PC-3 (cell line): ENCODE measurements around the gene MEDAG.

Experiments used
- CTCF ChIP-seq: fragments of 300-600 bp; sonication (generic); conservative IDR thresholded peaks from 2 replicates; pipeline ENCODE4 v1.5.1; 2017; ENCODE audit warnings: antibody characterized with exemption, low read depth, mild to moderate bottlenecking, low read length
- EZH2 ChIP-seq: fragments of 300-600 bp; sonication (generic); IDR thresholded peaks from one replicate; pipeline ENCODE4 v1.6.1; 2017; ENCODE audit warnings: antibody characterized with exemption, mild to moderate bottlenecking, low read length; ENCODE audit not compliant: unreplicated experiment
- EZH2phosphoT487 ChIP-seq: fragments of 300-600 bp; sonication (generic); IDR thresholded peaks from 2 replicates; pipeline ENCODE4 v1.6.1; 2018; ENCODE audit warnings: mild to moderate bottlenecking, antibody characterized with exemption, low read length, borderline replicate concordance

GRCh38 chr13:30898070-30898469 is 8.0 kb upstream of the MEDAG start:
- TF ChIP-seq CTCF (no peak), EZH2 (no peak), EZH2phosphoT487 (no peak)
